Left ventricle myocardium inferior (tissue), 1 donor: ENCODE measurements around the gene C11orf87. TPM values are rescaled to one million over a fixed set of nuclear protein-coding genes. Genes with fewer than 3 reads are reported as not detected.

Source experiments
- DNase-seq: peaks from one replicate; pipeline ENCODE4 v3.0.0-alpha.2; 2020
- H3K27ac ChIP-seq: fragments of 200-600 bp; replicated peaks from 2 replicates; pipeline ENCODE4 v1.8.0; 2021
- H3K27me3 ChIP-seq: fragments of 200-600 bp; 2 replicates; pipeline ENCODE4 v1.8.0; 2021; ENCODE audit warnings: low read depth
- H3K36me3 ChIP-seq: fragments of 200-600 bp; 2 replicates; pipeline ENCODE4 v1.8.0; 2021
- H3K4me1 ChIP-seq: fragments of 200-600 bp; 2 replicates; pipeline ENCODE4 v1.8.0; 2021
- H3K4me3 ChIP-seq: fragments of 200-600 bp; 2 replicates; pipeline ENCODE4 v1.8.0; 2021; ENCODE audit warnings: mild to moderate bottlenecking, moderate library complexity
- H3K9me3 ChIP-seq: fragments of 200-600 bp; replicated peaks from 2 replicates; pipeline ENCODE4 v1.8.0; 2021
- intact Hi-C: fragments of 100-400 bp; cut with micrococcal nuclease; formaldehyde crosslinking; loops from one replicate; pipeline ENCODE4 v1.11.0; 2022
- long read RNA-seq: library from polyadenylated mRNA; unstranded; transcript quantifications from one replicate; pipeline ENCODE4 v2.0.0, GENCODE V29; 2021
- total RNA-seq: library from RNA; stranded (reverse); fragmentation: NEBNext Ultra II Directional; extraction: Animal tissue kit (Norgen Biotek cat#: 25700); gene quantifications from one replicate; pipeline ENCODE4 v1.2.1, GENCODE V29; 2021
- TF ChIP-seq, protein P1 (sequence below): fragments of 200-600 bp; IDR thresholded peaks from 2 replicates; pipeline ENCODE4 v1.8.0; 2021; ENCODE audit warnings: antibody characterized with exemption, mild to moderate bottlenecking, borderline replicate concordance
- donor health status: DM: no; HTN: yes; CAD: no; lungs with severe emphysema.

The C11orf87 gene
- 0.14 TPM for total RNA-seq
- long read RNA-seq, result 0 reads

DNA sequence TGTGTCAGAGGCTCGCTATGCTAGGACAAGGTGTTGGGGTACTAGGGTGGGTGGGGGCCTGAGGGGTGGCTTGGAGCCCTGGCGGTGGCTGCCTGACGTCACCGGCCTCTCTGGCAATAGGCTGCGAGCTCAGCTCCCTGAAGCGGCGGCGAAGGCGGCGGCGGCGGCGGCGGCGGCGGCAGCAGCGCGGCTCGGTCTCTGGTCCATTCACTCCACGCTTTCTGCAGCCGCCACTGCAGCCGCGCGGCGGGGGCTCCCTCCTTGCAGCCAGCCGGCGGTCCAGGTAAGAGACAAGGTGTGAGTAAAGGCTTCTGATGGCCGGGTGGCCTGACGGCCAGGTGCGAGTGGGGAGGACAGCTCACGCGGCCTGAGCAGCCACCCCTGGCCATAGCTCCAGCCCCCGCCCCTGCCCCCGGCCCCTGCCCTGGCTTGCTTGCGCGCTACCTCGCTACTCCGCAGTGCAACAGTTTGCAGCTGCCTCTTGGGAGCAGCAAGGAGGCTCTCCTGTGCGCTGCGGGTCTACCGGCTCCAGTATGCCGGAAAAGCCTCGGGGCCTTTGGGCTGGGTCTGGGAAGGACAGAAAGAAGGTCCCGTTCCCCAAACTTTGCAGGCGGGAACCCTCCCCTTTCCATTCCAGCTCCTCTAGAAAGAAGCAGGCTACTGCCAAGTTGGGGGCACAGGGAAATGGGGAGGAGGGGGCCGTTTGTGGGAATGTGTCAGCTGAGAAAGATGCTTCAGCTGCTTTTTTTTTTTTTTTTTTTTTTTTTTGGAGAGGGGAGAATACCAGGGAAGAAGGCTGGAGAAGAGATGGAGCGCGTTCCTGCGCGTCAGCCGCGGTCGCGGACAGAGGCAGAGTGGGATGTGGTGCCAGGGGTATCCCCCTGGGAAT, at the start of gene C11orf87:
Gene C11orf87, plus strand, starts transcription at position 210 of the 889 bp plus-strand sequence. CDS start 1,444 bp downstream, outside the sequence.
- H3K4me3 ChIP-seq, result peak within 1 kb of the TSS; percentile 60
- TF ChIP-seq, protein P1, sequence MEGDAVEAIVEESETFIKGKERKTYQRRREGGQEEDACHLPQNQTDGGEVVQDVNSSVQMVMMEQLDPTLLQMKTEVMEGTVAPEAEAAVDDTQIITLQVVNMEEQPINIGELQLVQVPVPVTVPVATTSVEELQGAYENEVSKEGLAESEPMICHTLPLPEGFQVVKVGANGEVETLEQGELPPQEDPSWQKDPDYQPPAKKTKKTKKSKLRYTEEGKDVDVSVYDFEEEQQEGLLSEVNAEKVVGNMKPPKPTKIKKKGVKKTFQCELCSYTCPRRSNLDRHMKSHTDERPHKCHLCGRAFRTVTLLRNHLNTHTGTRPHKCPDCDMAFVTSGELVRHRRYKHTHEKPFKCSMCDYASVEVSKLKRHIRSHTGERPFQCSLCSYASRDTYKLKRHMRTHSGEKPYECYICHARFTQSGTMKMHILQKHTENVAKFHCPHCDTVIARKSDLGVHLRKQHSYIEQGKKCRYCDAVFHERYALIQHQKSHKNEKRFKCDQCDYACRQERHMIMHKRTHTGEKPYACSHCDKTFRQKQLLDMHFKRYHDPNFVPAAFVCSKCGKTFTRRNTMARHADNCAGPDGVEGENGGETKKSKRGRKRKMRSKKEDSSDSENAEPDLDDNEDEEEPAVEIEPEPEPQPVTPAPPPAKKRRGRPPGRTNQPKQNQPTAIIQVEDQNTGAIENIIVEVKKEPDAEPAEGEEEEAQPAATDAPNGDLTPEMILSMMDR, result no peak

DNA sequence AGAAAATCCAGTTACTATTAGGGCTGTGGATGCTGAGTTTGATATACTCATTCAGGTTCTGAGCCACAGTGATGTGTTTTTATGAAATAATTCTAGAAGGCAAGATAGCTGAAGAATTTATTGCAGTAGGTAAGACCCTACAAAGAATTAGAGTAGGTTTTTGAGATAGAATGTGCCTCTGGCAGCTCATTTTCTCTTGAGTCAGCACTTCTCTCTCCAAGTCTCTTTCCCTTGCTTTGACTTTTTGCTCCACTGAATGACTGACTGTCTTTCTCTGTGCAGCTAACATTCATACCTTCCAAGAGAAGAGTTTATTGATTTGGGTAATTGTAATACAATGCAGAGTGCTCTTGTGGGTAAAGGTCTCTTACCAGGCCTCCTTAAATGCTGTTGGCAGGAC, 48.0 kb upstream of the C11orf87 start:
- intact Hi-C loops, result no loop called here
- Histone ChIP-seq H3K4me1 (peaks cover 20% of the 10 kb centered on the region), H3K9me3 (no peaks in the 10 kb centered on the region), H3K27ac (no peak overlapping the region), H3K27me3 (no peaks in the 10 kb centered on the region), H3K4me3 (no peak overlapping the region), H3K36me3 (no peaks in the 10 kb centered on the region)
- TF ChIP-seq, protein P1, result no peak
- no peak for DNase-seq

More for the DNA sequence above, at the start of gene C11orf87:
- Histone ChIP-seq H3K27ac (no peak within 1 kb of the TSS), H3K4me1 (peaks cover 21% of the 10 kb centered on the region), H3K9me3 (no peaks in the 10 kb centered on the region), H3K36me3 (no peaks in the 10 kb centered on the region), H3K27me3 (peaks cover 79% of the 10 kb centered on the region)
- DNase-seq, result no peak
- intact Hi-C loops, result no loop called here

DNA sequence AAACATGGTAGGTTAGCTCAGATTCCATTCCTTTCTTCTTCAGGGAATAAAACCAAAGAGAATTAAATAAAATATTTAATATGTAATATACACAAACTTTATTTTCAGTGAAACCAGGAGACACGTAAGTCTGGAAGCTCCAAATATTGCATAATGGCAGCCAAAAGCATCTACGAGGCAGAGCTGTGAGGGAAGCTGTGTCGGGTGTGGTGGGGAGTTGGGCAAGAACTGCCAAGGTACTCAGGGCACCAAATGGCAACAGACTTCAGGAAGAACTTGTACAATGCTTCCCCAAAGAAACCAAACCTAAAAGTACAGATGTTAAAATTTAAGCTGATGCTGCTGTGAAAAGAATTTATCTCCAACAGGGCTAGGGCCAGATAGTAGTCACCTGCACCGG, 47.5 kb upstream of the C11orf87 start:
- Histone ChIP-seq H3K4me1 (peaks cover 20% of the 10 kb centered on the region), H3K27me3 (no peaks in the 10 kb centered on the region)

DNA sequence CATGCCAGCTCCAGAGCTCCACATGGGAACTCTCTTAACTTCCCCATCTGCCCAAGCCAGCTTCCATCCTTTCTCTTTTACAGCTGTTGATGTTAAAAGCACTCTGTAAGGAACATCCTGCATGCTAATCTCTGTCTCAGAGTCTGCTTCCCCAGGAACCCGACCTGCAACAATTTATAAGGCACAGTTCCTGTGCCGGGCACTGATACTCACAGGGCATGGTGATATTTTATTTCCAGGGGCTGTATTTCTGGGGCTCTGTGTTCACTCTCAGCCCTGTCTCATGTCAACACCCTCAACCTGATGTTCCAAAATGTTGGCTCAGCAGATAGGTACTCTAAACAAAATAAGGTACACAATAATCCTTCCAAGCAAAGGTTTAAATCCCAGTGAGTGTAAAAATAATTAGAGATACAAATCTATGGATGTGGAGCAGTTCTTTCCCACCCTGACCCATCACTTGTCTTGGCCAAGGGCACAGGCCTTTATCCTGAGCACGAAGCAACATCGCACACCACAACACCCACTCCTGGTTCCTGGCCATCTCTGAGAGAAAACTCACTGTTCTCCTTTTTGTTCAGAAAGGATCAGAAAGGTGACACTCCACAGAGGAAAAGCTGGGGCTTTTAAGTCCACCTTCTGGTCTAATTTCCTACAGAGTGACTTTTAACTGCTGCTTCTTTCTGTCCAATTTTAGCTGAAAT, 44.8 kb upstream of the C11orf87 start:
- intact Hi-C loops, result no loop called here
- DNase-seq, result no peak
- H3K4me1 ChIP-seq, result peaks cover 20% of the 10 kb centered on the region
- TF ChIP-seq, protein P1, result no peak
- no peak overlapping the region for H3K4me3 ChIP-seq
- H3K9me3 ChIP-seq, result no peaks in the 10 kb centered on the region
- H3K27me3 ChIP-seq, result no peaks in the 10 kb centered on the region
- H3K27ac ChIP-seq, result peak overlapping the region; percentile 8
- no peaks in the 10 kb centered on the region for H3K36me3 ChIP-seq

More for the DNA sequence above, 47.5 kb upstream of the C11orf87 start:
- Histone ChIP-seq H3K36me3 (no peaks in the 10 kb centered on the region), H3K4me3 (no peak overlapping the region), H3K27ac (no peak overlapping the region), H3K9me3 (no peaks in the 10 kb centered on the region)
- TF ChIP-seq, protein P1, result no peak
- no peak for DNase-seq
- intact Hi-C loops, result no loop called here

DNA sequence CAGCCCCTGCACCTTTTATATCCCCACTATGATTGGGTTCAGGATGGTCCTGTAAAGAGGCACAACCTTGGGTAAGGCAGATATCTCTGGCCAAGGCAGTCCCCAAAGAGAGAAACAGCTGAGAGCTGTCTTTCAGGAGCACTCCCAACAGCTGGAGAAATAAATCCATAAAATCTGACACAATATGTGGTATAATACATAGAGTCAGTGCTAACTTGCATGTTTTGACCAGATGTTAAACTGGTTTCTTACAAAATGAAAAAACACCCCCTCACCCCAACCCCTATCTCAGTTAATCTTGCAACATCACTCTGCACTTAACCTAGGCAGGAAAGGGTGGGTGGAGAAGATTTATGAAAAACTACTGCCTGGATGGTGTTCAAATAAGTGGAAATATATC, 44.0 kb upstream of the C11orf87 start:
- peaks cover 20% of the 10 kb centered on the region for H3K4me1 ChIP-seq
- H3K27ac ChIP-seq, result peak overlapping the region; percentile 8
- no peaks in the 10 kb centered on the region for H3K27me3 ChIP-seq
- H3K4me3 ChIP-seq, result no peak overlapping the region
- H3K9me3 ChIP-seq, result no peaks in the 10 kb centered on the region
- H3K36me3 ChIP-seq, result no peaks in the 10 kb centered on the region
- no peak for DNase-seq
- TF ChIP-seq, protein P1, result no peak
- intact Hi-C loops, result no loop called here
